Stimulated activated CD4-positive, alpha-beta T cell treated with anti-CD3 and anti-CD28 coated beads, TNF-alpha, amount 100 ng/mL, for 24 hours (primary cell): Measurements from ENCODE around the gene PRSS22.

Experiments used
- DNase-seq, 3 experiments: peaks; one replicate each; pipeline ENCODE4 v3.0.0-alpha.2; 2020; ENCODE audit warnings: low read depth in 3 of 3

PRSS22 gene

GRCh38 chr16:2816751-2817339 lies 41.1 kb downstream of the PRSS22 start, which contains the start of gene PRSS21:
Gene PRSS21, plus strand, starts transcription at chr16:2817237. Its CDS starts 32 bp downstream, at chr16:2817269.
- peak in 1 of 3 experiments; percentile 41 for DNase-seq

- DNase-seq: no peak
These were observed 42.6 kb downstream of the PRSS22 start for GRCh38 chr16:2815299-2815771.

GRCh38 chr16:2814551-2815298 lies 43.2 kb downstream of the PRSS22 start:
- DNase-seq: no peak

- no peak for DNase-seq
These were observed 44.2 kb downstream of the PRSS22 start for GRCh38 chr16:2813771-2814221.

GRCh38 chr16:2811703-2812471 lies 46.1 kb downstream of the PRSS22 start:
- DNase-seq: no peak

GRCh38 chr16:2810651-2811050 lies 47.3 kb downstream of the PRSS22 start:
- no peak for DNase-seq

- DNase-seq: no peak
These were observed 48.7 kb downstream of the PRSS22 start for GRCh38 chr16:2809149-2809760.

GRCh38 chr16:2808181-2808580 lies 49.8 kb downstream of the PRSS22 start:
- no peak for DNase-seq

- no peak for DNase-seq
These were observed 51.7 kb downstream of the PRSS22 start for GRCh38 chr16:2806286-2806685.

- DNase-seq: no peak
These were observed 53.2 kb downstream of the PRSS22 start for GRCh38 chr16:2804728-2805127.

- no peak for DNase-seq
These were observed 54.3 kb downstream of the PRSS22 start for GRCh38 chr16:2803545-2804195.
